ENCODE data around the gene ELL.

DNA sequence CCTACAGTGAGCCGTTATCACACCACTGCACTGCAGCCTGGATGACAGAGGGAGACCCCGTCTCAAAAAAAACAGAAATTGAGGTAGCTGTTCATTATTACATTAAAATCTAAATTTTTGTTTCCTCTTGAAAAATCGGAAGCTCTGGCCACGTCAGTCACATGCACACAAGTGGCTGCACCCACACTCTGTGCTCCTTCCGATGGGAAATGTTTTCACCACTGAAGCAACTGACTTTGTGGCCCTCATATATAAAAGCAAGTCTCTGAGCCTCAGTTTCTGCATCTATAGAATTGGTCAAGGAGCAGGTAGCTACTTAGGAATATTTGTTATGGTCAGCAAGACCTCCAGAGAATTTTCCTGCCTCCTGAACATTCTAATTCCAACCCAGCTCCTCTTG is 128.9 kb downstream of the ELL start:
- TF ChIP-seq SUZ12 (IDR thresholded peaks at IDR 0.05; ENCODE audit: extremely low read depth, insufficient read depth, insufficient read length) (no peak), ZNF274 (IDR thresholded peaks at IDR 0.05; ENCODE audit: low read depth, low read length) (no peak), YY1 (IDR thresholded peaks at IDR 0.05; ENCODE audit: insufficient read depth, insufficient read length) (no peak)
